Lower leg skin (tissue), 3 donors: ENCODE results near the gene RIC8B.

Experiments used
- CTCF ChIP-seq, 3 donors: fragments of 450-650 bp; IDR thresholded peaks; one replicate each; pipeline ENCODE4 v1.5.1; 2016; ENCODE audit warnings: antibody characterized with exemption in 3 of 3, mild to moderate bottlenecking in 3 of 3, moderate library complexity in 2 of 3
- POLR2A ChIP-seq, 2 donors: fragments of 450-650 bp; IDR thresholded peaks; one replicate each; pipeline ENCODE4 v1.6.1; 2016 to 2017; ENCODE audit warnings: antibody characterized with exemption in 2 of 2, mild to moderate bottlenecking in 1 of 2, moderate library complexity in 1 of 2

GRCh38 chr12:106815741-106816140, 41.3 kb downstream of the RIC8B start:
- TF ChIP-seq CTCF (IDR thresholded peaks at IDR 0.05) (no peak), POLR2A (IDR thresholded peaks at IDR 0.05) (no peak)
